Endothelial cell of umbilical vein (primary cell): Measurements from ENCODE around the gene JMJD8.

Experiments used
- CTCF ChIP-seq, 2 donors: IDR thresholded peaks; 1 replicate in 1 of 2; 2 replicates in 1 of 2; pipeline ENCODE4 v1.5.1; 2011; ENCODE audit warnings: low read length in 2 of 2, mild to moderate bottlenecking in 2 of 2, moderate library complexity in 2 of 2, control low read depth in 1 of 2, inconsistent platforms in 1 of 2, low read depth in 1 of 2; ENCODE audit not compliant: insufficient read depth in 1 of 2; ENCODE audit errors: extremely low read depth in 1 of 2
- FOS ChIP-seq: IDR thresholded peaks from 2 replicates; pipeline ENCODE4 v1.6.1; 2011; ENCODE audit warnings: mild to moderate bottlenecking, low read length, moderate library complexity, borderline replicate concordance; ENCODE audit not compliant: insufficient read depth
- MAX ChIP-seq: IDR thresholded peaks from 2 replicates; pipeline ENCODE4 v1.6.1; 2011; ENCODE audit not compliant: insufficient read depth, insufficient read length
- POLR2A ChIP-seq: IDR thresholded peaks from 2 replicates; pipeline ENCODE4 v1.6.1; 2012; ENCODE audit warnings: low read depth, mild to moderate bottlenecking, control low read depth, low read length
- POLR2AphosphoS5 ChIP-seq: IDR thresholded peaks from 2 replicates; pipeline ENCODE4 v1.6.1; 2012; ENCODE audit warnings: low read depth, mild to moderate bottlenecking, control low read depth, low read length, moderate library complexity; ENCODE audit not compliant: insufficient read depth

- TF ChIP-seq CTCF (IDR thresholded peaks at IDR 0.05; ENCODE audit: extremely low read depth in 1 of 2, insufficient read depth in 1 of 2, low read depth in 1 of 2, low read length in 2 of 2) (no peak), POLR2AphosphoS5 (no peak), MAX (no peak), POLR2A (no peak), FOS (no peak)
Observed at GRCh38 chr16:651844-652243, 32.3 kb downstream of the JMJD8 start.
